Measurements from ENCODE around the gene TSPOAP1. TPM values are rescaled to one million over a fixed set of nuclear protein-coding genes. Genes with fewer than 3 reads are reported as not detected.

The TSPOAP1 gene
- total RNA-seq, 2 donors from 2014 or later, result 22.6 to 26.3 TPM

DNA sequence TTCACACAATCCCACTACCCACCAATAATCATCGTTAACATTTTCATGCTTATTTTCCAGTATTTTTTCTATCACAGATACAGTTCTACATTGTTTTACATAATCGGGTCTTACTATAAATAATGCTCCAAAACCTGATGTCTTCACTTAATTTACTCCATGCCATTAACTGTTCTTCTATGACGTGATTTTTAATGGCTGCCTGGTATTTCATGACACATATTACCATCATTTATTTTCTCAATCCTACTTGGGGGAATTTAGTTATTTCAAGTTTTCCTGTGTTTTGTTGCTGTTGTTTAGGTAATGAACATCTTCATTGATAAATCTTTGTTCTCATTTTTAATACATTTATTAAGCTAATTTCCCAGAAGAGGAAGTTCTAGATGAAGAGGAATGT, 75.5 kb downstream of the TSPOAP1 start:
- DNase-seq (ENCODE audit: low spot score), result no peak

DNA sequence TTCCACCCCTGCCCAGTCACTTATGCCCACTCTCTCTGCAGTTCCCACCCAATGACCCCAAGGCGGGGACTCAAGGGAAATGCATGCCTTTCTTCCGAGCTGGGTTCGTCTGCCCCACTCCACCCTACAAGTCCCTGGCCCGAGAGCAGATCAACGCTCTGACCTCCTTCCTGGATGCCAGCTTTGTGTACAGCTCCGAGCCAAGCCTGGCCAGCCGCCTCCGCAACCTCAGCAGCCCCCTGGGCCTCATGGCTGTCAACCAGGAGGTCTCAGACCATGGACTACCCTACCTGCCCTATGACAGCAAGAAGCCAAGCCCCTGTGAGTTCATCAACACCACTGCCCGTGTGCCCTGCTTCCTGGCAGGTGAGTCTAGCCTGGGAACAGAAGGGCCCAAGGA, 76.5 kb downstream of the TSPOAP1 start:
- DNase-seq (ENCODE audit: low spot score) (no peak), ATAC-seq (ENCODE audit: insufficient number of reproducible peaks, low FRiP score, low read depth) (no peak)
- H3K9me3 ChIP-seq, result no peaks in the 10 kb centered on the region
- H3K36me3 ChIP-seq, result no peaks in the 10 kb centered on the region
- TF ChIP-seq, protein P1, sequence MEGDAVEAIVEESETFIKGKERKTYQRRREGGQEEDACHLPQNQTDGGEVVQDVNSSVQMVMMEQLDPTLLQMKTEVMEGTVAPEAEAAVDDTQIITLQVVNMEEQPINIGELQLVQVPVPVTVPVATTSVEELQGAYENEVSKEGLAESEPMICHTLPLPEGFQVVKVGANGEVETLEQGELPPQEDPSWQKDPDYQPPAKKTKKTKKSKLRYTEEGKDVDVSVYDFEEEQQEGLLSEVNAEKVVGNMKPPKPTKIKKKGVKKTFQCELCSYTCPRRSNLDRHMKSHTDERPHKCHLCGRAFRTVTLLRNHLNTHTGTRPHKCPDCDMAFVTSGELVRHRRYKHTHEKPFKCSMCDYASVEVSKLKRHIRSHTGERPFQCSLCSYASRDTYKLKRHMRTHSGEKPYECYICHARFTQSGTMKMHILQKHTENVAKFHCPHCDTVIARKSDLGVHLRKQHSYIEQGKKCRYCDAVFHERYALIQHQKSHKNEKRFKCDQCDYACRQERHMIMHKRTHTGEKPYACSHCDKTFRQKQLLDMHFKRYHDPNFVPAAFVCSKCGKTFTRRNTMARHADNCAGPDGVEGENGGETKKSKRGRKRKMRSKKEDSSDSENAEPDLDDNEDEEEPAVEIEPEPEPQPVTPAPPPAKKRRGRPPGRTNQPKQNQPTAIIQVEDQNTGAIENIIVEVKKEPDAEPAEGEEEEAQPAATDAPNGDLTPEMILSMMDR (IDR thresholded peaks at IDR 0.05), result no peak
- H3K27me3 ChIP-seq (replicated peaks; ENCODE audit: insufficient read depth), result no peaks in the 10 kb centered on the region
- peaks cover 3 to 12% of the 10 kb centered on the region in 2 donors for H3K4me1 ChIP-seq (ENCODE audit: control insufficient read depth in 1 of 2, low read depth in 2 of 2)
- no peak overlapping the region for H3K4me3 ChIP-seq
- H3K27ac ChIP-seq, result no peak overlapping the region

More for the DNA sequence above, 75.5 kb downstream of the TSPOAP1 start:
- H3K4me1 ChIP-seq (ENCODE audit: control insufficient read depth in 1 of 2, low read depth in 2 of 2), result peaks cover 3 to 12% of the 10 kb centered on the region in 2 donors
- no peak overlapping the region for H3K27ac ChIP-seq
- H3K4me3 ChIP-seq, result no peak overlapping the region
- no peaks in the 10 kb centered on the region for H3K36me3 ChIP-seq
- H3K27me3 ChIP-seq (replicated peaks; ENCODE audit: insufficient read depth), result no peaks in the 10 kb centered on the region
- no peak for ATAC-seq (ENCODE audit: insufficient number of reproducible peaks, low FRiP score, low read depth)
- H3K9me3 ChIP-seq, result no peaks in the 10 kb centered on the region
- TF ChIP-seq, protein P1 (IDR thresholded peaks at IDR 0.05), result no peak

Other genes with a start within 250 kb of the TSPOAP1 start
- 10 to 100 TPM; 20.6 to 28.5 TPM for gene DYNLL2, start 245.4 kb downstream of the TSPOAP1 start, total RNA-seq
- gene OR4D1, start 180.4 kb downstream of the TSPOAP1 start, total RNA-seq, result not detected
- gene OR4D2, start 161.8 kb downstream of the TSPOAP1 start, total RNA-seq, result not detected
- not detected for gene EPX, start 136.1 kb downstream of the TSPOAP1 start, total RNA-seq
- gene MKS1, start 109.5 kb downstream of the TSPOAP1 start, total RNA-seq, result 10 to 100 TPM; 10.5 to 10.8 TPM
- gene LPO, start 90.2 kb downstream of the TSPOAP1 start, total RNA-seq, result not detected
- gene MPO, start 47.9 kb downstream of the TSPOAP1 start, total RNA-seq, result under 1 TPM in 1 of 2 donors, not detected in 1; 0.14 TPM
- gene SUPT4H1, start 23.4 kb upstream of the TSPOAP1 start, total RNA-seq, result 10 to 100 TPM; 30.6 to 37.3 TPM
- under 1 TPM; under 0.01 to 0.49 TPM for gene RNF43, start 88.7 kb upstream of the TSPOAP1 start, total RNA-seq
- gene HSF5, start 159.6 kb upstream of the TSPOAP1 start, total RNA-seq, result under 1 TPM in 1 of 2 donors, not detected in 1; 0.14 TPM
- 10 to 100 TPM; 31.7 to 55.4 TPM for gene MTMR4, start 185.8 kb upstream of the TSPOAP1 start, total RNA-seq